Endometrial microvascular endothelial cells (primary cell): ENCODE results near the gene EDC3. TPM values are rescaled to one million over a fixed set of nuclear protein-coding genes. Genes with fewer than 3 reads are reported as not detected.

Source experiments
- in situ Hi-C: cut with HindIII; loops from 2 replicates; pipeline ENCODE4 v1.10.0; 2017; ENCODE audit warnings: low sequenced_read_pairs, low pct_unique_long_range_greater_than_20kb; ENCODE audit errors: inconsistent ontology term
- total RNA-seq: library from RNA; depleted of rRNA; stranded (reverse); fragments of >200 nt; gene quantifications from one replicate; pipeline ENCODE4 v1.2.3, GENCODE V29; 2015; ENCODE audit errors: inconsistent ontology term

The EDC3 gene
- total RNA-seq, 1 donor from 2014 or later: 14.2 TPM

DNA sequence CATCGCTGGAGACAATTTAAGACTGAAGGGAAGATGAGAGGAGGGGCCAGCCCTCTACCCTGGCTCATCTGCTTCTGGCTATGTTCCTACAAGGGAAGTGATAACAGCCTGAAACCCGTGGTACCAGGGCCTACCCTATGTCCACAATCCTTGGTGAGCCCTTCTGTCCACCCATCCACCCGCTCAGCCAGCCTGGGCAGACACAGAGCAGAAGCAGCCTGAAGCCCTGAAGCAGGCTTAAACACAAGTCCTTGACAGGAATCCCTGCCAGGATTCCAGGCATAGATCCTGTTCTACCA lies 64.8 kb downstream of the EDC3 start:
- in situ Hi-C loops: loop anchor here (5.0 kb wide), 1 partner anchor 141 kb away; no protein-coding TSS in a partner anchor

DNA sequence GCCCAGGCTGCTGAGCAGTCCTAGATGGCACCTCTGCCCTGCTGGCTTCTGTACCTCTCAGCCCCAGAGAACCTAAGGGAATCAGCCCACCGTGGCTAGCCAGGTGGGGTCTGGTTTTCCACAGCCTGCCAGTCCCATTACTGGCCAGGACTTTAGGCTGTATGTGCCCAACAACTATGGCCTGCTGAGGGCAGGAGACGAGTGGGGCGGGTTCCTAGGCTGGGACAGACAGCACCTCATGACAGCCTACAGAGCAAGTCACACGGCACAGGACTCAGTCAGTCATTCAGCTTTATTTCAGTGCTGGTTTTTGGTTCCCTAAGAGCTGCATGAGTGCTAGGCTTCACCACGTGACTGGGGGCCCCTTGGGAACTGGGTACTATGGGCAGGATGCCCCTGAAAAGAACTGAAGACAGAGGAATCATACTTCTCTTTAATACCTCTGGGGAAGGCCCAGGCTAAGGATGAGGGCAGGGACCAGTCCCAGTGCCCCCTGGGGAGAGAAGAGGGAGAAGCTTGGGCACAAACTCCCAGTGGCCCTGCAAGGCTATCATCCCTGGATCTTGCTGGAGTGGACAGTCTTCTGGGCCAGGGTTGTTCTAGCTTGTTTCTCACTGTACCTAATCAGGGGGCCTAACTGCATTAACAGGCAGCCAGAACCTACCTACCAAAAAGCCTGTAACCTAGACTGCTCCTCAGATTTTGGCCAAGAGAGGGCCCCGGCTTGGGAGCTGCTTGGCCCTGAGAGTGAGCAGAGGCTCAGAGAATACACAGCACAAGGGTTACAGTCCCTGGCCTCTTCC lies 65.3 kb downstream of the EDC3 start:
- in situ Hi-C loops: loop anchor here (5.0 kb wide), 1 partner anchor 142 kb away; no protein-coding TSS in a partner anchor

DNA sequence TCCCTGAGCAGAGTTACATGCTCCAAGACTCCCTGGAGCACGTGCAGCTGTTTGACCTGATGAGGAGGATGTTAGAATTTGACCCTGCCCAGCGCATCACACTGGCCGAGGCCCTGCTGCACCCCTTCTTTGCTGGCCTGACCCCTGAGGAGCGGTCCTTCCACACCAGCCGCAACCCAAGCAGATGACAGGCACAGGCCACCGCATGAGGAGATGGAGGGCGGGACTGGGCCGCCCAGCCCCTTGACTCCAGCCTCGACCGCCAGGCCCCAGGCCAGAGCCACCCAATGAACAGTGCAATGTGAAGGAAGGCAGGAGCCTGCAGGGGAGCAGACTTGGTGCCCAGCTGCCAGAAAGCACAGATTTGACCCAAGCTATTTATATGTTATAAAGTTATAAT lies 66.1 kb downstream of the EDC3 start:
- in situ Hi-C loops: loop anchor here (5.0 kb wide), 1 partner anchor 143 kb away; no protein-coding TSS in a partner anchor

DNA sequence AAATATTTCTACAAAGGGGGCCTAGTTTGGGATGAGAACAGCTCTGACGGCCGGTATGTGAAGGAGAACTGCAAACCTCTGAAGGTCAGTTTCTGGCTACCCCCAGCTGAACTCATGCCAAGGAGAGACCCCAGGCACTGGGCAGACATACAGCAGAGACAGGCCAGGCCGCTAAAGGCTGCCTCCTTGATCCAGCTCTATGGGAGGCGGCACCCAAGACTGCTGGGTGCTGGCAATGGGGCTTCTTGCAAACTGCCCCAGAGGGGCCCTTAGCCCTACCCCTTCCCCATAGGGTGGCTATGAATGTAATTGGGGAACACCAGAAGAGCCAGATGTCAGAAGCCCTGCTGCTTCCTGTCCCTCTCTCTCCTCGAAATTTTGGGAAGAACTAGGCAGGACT lies 66.9 kb downstream of the EDC3 start:
- in situ Hi-C loops: no loop called here

DNA sequence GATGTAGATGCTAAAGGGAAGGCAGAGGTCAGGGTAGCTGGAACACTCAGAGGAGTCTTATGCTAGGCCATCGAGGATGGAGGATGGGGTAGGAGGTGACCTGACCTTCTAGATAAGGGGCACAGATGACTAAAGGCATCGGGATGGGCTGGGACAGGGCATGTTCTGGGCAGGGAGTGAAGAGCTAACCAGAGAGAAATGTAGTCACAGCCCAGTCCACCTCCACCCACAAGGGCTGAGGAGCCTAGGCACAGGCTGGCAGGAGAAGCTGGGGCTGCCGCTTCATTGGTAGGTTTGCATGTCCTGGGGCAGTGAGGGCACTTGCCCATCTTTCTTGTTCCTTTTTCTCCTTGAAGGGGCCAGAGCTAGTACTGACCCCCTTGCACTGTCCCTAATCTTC lies 67.6 kb downstream of the EDC3 start:
- in situ Hi-C loops: no loop called here

DNA sequence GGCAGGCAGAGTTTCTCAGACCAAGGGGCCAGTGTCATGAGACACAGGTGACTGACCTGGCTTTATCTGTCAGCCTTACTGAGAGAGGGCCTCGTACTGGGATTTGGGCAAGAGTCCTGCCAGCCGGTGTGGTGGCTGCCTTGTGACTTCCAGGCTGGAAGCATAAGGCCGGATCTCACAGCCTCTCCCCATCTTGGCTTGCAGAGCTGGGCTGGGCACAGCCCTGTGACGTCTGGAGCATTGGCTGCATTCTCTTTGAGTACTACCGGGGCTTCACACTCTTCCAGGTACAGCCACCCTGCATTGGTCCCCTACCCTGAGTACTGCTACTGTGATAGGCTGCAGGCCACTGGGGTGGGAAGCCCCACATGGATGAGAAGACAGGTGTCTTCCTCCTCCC lies 68.1 kb downstream of the EDC3 start:
- in situ Hi-C loops: no loop called here

DNA sequence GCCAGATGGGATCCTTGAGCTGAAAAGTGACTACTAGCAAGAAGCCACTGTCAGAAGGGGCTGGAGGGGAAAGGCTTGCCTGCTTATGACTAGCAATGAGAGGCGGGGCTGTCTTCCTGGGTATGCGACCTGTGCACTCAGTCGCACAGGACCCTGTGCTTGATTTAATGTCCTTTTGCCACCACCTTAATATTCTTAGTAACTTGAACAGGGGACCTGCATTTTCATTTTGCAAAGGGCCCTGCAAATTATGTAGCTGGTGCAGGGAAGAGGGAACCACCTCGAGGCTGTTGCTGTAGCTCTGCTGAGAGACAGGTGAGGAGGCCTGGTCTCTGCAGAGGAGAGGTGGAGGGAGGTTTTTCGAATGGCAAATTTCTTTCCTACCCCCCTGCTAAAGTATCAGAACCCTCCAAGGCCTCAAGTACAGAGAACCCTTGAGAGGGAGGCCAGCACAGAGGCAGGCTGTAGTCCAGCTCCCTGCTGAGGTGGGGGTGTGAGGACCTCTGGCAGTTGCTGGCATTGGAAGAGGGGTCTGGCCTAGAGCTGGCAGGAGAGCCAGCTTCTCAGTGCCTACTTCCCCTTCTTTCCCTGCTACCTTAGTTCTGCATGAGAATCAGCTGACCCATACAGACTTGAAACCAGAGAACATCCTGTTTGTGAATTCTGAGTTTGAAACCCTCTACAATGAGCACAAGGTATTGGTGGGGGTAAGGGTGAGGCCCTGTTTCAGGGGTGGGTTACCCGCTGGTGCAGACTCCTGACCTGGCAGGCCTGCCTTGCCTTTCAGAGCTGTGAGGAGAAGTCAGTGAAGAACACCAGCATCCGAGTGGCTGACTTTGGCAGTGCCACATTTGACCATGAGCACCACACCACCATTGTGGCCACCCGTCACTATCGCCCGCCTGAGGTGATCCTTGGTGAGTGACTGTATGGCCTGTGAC lies 68.8 kb downstream of the EDC3 start:
- in situ Hi-C loops: no loop called here

DNA sequence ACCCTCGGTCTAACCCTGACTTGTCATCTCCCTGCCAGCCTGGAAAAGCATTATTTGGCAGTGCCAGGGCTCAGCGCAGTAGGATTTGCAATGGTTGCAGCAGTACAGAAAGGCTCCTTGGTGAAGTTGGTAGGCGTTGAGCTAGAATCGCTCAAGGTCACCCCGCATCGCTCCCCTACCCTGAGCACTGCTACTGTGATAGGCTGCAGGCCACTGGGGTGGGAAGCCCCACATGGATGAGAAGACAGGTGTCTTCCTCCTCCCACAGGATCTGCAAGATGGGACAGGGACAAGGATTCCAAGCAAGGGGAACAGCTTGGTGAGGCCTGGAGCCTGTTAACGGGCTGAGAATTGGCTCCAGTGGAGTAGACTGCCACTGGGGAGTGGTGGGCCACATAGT lies 69.5 kb downstream of the EDC3 start:
- in situ Hi-C loops: no loop called here

DNA sequence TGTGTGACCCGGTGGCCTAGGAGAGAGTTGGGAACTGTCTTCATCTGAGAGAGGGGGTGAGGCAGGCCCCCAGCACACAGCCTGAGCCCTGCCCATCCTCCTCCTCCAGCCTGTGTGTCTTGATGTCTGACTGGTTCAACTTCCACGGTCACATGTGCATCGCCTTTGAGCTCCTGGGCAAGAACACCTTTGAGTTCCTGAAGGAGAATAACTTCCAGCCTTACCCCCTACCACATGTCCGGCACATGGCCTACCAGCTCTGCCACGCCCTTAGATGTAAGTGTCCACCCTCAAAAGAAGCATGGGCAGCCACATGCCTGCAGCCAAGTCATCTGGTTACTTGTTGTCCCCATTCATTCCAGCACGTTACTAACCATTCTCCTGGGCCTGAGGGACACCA lies 70.1 kb downstream of the EDC3 start:
- in situ Hi-C loops: no loop called here

DNA sequence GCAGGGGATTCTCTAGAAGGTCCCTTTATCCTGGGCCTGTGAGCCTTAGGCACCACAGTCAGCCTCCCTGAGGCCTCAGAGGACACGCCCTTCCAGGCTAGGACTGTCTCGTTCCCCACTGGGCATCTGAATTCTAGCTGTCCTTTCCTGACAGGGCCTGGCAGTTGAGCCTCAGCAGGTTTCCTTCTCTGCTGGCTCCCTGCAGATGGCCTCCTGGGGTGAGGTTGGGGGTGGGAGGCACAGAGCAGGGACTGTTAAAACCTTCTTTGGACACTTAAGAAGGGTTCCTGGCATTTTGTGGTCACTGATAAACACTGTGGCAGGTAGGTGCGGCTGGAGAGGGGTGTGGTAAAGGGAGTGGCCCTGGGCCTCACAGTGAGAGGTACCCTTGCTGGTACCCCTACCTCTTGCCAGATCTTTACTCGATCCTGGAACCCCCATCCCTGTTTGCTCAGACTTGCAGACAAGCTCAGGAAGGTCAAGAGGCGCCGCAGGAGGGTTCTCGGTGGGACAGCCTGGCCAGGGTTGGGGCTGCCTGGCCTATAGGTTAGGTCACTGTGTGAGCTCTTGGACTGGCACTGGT lies 71.7 kb downstream of the EDC3 start:
- in situ Hi-C loops: no loop called here

DNA sequence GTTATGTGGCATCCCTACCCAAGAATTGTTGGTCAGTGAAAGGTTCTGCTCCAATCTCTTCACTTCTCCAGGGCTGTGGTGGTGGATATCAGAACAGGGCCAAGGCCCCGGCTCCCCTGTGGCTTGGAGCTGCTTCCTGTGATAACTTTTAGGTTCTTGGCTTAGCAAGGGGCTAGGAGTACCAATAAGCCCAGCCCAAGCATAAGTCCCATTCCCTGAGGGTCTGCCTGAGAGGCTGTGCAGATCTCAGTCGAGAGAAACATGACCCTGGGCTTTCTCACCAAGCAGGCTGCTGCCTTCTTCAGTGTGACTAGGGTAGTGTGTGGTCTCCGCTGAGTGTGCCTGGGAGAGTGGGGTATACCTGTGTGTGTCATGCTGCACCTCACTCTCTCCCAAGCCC lies 73.1 kb downstream of the EDC3 start:
- in situ Hi-C loops: no loop called here

DNA sequence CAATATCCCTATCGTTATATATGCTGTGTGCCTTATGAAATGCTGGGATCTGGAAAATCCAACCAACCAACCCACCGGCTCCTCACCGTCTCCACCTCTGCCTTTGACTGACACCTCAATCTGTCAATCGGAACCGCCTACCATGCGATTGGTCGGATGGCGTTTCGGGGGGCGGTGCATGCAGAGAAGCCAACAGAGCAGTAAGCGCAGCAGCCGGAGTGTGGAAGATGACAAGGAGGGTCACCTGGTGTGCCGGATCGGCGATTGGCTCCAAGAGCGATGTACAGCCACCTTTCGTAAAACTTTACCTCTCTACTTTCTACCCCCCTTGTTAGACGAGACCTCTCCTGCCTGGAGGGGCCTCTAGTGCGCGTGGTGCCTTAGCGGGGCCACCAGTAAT lies 73.9 kb downstream of the EDC3 start:
- in situ Hi-C loops: no loop called here

DNA sequence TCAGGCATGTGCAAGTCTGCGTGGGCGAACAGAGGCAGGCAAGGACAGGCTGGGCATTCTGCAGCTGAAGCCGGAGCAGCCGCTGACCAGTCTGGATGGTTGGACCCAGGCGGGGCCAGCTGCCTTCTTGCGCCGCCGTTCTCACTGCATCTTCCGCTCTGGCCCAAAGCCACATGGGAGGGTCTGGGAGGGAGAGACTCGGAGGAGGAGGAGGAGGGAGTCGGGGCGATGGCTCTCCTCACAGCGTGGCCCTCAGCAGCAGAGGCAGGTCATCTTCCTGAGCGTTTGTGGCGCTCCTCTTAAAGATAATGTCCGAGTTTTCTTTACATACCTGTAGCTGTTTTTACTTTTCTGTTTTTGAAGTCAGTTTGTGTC lies 74.3 kb downstream of the EDC3 start:
- in situ Hi-C loops: no loop called here

DNA sequence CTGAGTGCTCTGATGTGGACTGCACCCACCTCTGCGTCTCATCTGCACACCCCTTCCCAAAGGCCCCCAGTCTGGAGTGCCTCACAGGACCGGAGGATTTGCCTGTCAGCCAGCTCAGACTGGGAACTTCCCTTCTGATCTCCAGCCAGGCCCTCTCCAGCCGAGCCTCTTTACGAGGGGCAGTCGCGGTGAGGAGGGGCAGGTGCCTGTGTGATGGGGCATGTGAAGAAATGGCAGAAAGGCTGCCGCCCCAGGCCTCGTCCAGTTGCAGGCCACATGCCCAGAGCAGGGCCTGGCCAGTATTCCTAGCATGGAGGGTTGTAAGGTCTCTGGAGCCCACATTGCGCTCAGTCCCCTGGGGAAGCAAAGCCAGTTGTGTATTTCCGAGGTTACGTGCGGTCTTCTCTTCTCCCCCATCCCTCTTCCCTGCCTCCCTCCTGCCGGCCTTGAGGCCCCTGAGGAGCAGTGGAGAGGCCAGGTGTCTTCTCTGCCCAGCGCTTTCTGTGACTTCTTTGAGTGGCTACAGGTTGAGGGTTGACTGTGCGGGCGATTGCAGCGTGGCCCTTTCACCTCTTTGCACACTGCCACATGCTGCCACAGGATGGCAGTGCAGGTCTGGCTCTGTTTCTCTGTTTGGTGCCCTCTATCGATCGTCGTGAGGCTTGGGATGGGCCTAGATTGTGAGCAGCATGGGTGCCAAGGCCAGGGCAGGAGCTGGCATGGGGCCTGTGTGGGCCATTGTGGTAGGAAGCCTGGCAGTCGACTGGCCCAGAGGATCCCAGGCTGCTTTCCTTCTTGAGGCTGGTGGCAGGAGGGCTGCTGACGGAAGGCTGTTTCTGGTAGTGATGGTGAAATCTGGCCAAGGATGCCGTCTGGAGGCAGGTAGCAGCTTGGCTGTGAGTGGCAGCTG lies 74.9 kb downstream of the EDC3 start:
- in situ Hi-C loops: no loop called here

DNA sequence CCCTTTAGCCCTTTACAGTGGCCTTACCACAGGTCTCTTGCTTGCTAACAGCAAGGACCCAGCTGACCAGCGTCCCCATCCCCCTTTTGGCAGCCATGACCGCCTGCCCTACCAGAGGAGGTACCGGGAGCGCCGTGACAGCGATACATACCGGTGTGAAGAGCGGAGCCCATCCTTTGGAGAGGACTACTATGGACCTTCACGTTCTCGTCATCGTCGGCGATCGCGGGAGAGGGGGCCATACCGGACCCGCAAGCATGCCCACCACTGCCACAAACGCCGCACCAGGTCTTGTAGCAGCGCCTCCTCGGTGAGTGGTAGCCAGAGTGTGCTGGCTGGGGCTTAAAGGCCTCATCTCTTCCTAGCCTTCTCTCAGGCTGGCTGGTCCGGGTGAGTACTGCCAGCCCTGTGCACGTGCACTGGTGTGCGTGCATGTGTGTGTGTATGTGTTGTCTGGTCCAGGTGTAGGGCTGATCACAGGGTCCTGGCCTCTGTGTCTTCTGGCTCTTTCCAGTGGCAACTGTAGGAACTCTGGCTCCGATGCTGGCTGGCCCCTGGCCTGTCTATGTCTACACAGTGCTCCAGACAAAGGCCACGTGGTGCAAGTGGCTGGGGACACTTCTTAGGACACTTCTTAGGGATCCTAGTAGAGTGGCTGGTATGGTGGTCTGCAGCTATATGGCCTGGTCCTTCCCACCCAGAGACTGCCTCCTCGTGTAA lies 75.7 kb downstream of the EDC3 start:
- in situ Hi-C loops: no loop called here

DNA sequence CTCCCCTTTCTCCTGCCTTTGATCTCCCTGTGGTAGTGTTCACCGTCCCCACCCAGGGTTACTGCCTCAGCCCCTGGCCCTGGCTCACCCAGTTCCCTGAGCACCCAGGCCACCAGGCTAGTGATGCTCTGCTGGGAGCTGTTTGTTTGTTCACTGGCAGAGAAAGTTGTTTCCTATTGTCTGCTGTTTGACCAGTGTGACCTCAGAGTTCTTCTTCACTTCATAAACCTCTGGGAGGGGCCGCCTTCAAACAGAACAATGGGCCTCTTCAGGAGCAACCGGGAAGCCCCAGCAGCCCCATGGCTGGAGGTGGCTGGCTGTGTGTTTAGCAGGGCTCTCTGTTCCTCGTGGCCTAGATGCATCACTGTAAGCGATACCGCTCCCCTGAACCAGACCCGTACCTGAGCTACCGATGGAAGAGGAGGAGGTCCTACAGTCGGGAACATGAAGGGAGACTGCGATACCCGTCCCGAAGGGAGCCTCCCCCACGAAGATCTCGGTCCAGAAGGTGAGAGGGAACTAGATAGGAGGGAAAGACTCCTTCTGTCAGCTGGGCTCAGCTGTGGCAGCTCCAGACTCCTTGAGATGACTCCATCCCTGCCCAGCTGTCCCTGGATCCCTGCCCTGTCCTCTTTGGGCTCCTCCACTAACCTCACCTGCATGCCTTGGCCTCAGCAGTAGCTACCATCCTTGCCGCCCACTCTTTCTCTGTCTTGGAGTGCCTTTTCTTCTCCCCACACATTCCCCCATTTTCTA lies 76.8 kb downstream of the EDC3 start:
- in situ Hi-C loops: no loop called here

DNA sequence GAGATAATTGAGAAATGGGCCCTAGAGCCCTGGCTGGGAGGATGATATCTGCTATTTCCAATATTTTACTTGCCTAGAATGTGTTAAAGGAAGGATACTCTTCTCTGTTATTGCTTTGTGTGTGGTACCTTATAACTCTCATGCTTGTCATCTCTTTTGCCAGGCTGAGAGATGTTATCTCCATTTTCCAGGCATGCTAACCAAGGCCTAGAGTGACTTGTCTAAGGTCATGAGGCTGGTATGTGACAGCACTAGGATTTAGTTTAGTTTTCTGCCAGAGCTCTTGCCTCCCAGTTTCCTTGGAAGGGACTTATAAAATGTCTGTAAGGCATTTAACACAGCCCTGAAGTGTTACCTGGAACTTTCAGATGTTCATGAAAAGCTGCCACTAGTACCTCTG lies 78.8 kb downstream of the EDC3 start:
- in situ Hi-C loops: no loop called here
